Type B pancreatic cell (in vitro differentiated cells): ENCODE measurements around the gene HOXB6. TPM values are rescaled to one million over a fixed set of nuclear protein-coding genes. Genes with fewer than 3 reads are reported as not detected.
A peak's percentile ranks its signal among the peaks of the same experiment; 100 is the strongest.

Experiments used
- DNase-seq: peaks from one replicate; pipeline ENCODE4 v3.0.0; 2021; ENCODE audit warnings: mixed read lengths; ENCODE audit not compliant: unreplicated experiment; ENCODE audit errors: extremely low spot score
- H3K27ac Mint-ChIP-seq: 2 replicates; pipeline ENCODE4 v1.8.0; 2021; ENCODE audit warnings: mild to moderate bottlenecking, mixed read lengths
- H3K27me3 Mint-ChIP-seq: 2 replicates; pipeline ENCODE4 v1.8.0; 2021; ENCODE audit warnings: mixed read lengths
- H3K36me3 Mint-ChIP-seq: 2 replicates; pipeline ENCODE4 v1.8.0; 2021; ENCODE audit warnings: mixed read lengths
- H3K4me1 Mint-ChIP-seq: one replicate; pipeline ENCODE4 v1.8.0; 2021; ENCODE audit warnings: mixed read lengths; ENCODE audit not compliant: unreplicated experiment
- H3K4me3 Mint-ChIP-seq: 2 replicates; pipeline ENCODE4 v1.8.0; 2021; ENCODE audit warnings: mild to moderate bottlenecking, mixed read lengths
- H3K9me3 Mint-ChIP-seq: 2 replicates; pipeline ENCODE4 v1.8.0; 2021; ENCODE audit warnings: mixed read lengths
- CTCF ChIP-seq: fragments of 200-600 bp; sonication (generic); conservative IDR thresholded peaks from 2 replicates; pipeline ENCODE4 v1.5.0; 2021; ENCODE audit warnings: antibody characterized with exemption, mild to moderate bottlenecking
- total RNA-seq: library from RNA; stranded (reverse); gene quantifications from 2 replicates; pipeline ENCODE4 v1.2.1, GENCODE V29; 2021; ENCODE audit warnings: low replicate concordance

The HOXB6 gene
- total RNA-seq, 1 donor from 2014 or later, result 20.3 TPM

- Mint-ChIP-seq H3K4me1 (peaks cover 62% of the 10 kb centered on the region), H3K27me3 (peaks cover 97% of the 10 kb centered on the region), H3K4me3 (peak overlapping the region; percentile 91)
Observed at GRCh38 chr17:48587276-48588073, 17.3 kb downstream of the HOXB6 start.

DNA sequence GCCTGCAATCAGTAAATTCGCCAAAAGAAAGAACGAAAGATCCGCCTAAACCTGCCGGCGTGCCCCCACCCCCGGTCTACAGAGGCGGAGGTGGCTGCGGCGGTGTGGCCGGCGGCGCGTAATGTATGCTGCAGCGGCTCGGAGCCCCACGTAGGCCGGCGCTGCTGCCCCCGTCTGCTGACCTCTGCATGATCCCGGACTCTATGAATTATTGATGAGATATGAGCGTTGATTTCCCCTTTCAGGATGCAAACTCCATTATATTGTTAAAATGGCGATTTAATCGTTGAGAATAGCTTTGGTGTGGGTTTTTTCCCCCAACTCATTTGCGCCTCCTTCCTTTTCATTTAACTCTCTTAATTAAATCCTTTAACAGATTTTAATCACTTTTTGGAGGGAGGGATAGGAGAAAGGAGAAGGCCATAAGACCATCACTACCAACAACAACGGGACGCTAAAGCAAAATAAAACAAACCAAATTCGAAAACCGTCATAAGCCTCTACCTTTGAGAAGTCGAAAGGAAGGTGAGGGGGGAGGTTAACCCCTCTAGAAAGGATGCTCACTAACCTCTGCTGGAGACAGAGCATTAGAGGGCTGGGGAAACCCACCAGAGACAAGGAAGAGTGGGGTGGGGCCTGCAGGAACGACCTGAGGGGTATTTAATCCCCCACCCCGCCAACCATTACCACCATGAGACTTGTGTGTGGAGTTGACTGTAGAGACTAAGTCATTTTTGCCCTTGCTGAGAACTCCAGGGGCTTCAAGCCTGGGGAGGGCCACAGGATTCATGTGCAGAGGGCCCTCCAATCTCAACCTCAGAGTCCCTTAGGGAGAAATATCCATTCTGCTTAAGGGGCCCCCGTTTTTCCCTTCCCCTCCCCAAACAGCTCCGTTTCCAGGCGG is 18.2 kb downstream of the HOXB6 start:
- peak overlapping the region; percentile 97 for H3K27ac Mint-ChIP-seq

More at GRCh38 chr17:48587276-48588073, 17.3 kb downstream of the HOXB6 start:
- Mint-ChIP-seq H3K9me3 (no peaks in the 10 kb centered on the region), H3K36me3 (peaks cover 52% of the 10 kb centered on the region), H3K27ac (peak overlapping the region; percentile 97)
- no peak for DNase-seq
- TF ChIP-seq CTCF, result no peak

DNA sequence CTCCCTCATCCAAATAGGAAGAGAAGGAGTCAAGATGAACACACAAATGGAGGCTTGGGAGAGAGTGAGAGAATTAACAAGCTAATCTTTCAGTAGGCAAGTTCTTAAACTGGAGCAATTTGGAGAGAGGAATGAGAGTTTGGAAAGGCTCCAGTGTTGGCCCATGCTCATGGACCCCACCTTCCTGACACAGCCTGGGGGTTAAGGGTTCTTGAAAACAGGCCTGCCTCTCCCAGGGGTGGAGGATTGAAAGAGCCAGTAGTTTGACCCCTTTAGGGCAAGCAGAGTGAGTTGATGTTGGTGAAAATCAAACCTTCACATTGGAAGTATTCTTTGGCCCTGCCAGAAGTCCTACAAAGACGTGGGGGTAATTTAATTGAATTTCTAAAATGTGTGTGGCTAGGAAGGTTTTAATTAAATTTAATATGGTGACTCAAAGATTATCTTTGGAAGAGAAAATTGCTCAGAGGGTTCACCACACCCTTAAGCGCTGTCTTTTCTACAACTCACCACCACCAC is 20.5 kb downstream of the HOXB6 start:
- Mint-ChIP-seq H3K4me1 (peaks cover 53% of the 10 kb centered on the region), H3K4me3 (peak overlapping the region; percentile 91), H3K36me3 (peaks cover 37% of the 10 kb centered on the region)

More for the DNA sequence above, 18.2 kb downstream of the HOXB6 start:
- H3K36me3 Mint-ChIP-seq, result peaks cover 53% of the 10 kb centered on the region
- peaks cover 63% of the 10 kb centered on the region for H3K4me1 Mint-ChIP-seq
- H3K27me3 Mint-ChIP-seq, result peaks cover 95% of the 10 kb centered on the region
- no peaks in the 10 kb centered on the region for H3K9me3 Mint-ChIP-seq
- TF ChIP-seq CTCF, result no peak
- no peak for DNase-seq
- H3K4me3 Mint-ChIP-seq, result peak overlapping the region; percentile 91

DNA sequence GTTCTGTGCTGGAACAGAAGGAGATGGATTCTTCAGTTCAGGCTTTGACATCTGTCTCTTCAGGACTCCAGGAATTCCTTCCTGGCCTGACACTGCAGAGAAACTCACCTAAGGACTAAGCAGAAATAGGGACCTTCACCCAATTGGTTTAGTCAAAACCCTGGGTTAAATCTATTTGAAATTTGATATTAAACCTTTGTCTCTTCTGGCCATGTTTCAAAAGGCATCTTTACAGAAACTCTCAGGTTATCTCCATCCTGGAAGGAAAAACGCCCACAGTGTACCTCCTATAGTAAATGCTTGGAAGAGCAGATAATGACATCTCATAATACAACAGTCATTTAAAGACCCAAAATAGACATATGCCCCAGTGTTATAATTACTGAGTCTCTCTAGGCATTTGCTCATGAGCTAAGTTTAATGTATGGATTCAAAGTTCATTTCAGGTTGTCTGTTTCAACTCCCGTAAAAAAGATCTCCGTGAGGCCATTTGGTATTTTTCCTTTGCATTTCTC is 21.0 kb downstream of the HOXB6 start:
- Mint-ChIP-seq H3K4me1 (peaks cover 58% of the 10 kb centered on the region), H3K36me3 (peaks cover 42% of the 10 kb centered on the region), H3K4me3 (peak overlapping the region; percentile 91), H3K9me3 (no peaks in the 10 kb centered on the region), H3K27ac (peak overlapping the region; percentile 97), H3K27me3 (peaks cover 95% of the 10 kb centered on the region)
- no peak for DNase-seq
- TF ChIP-seq CTCF, result no peak

More for the DNA sequence above, 20.5 kb downstream of the HOXB6 start:
- no peak for TF ChIP-seq CTCF
- Mint-ChIP-seq H3K27ac (peak overlapping the region; percentile 97), H3K27me3 (peaks cover 95% of the 10 kb centered on the region), H3K9me3 (no peaks in the 10 kb centered on the region)
- DNase-seq, result no peak

DNA sequence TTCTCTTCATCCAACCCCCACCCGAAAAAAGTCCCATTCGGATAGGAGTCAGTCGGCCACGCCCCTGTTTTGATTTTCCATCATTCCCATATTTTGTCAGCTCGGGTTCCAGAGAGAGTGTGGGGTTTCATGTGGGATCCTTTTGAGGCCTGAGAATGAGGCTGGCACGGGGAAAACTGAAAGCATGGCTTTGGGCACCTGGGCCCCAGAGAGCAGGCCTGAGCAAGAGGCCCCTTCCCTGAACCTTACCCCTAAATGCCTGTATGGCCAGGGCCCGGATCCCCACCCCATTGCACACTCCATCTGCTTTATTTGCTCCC is 22.1 kb downstream of the HOXB6 start:
- H3K9me3 Mint-ChIP-seq, result no peaks in the 10 kb centered on the region
- H3K4me3 Mint-ChIP-seq, result peak overlapping the region; percentile 91
- no peak for TF ChIP-seq CTCF
- H3K27ac Mint-ChIP-seq, result peak overlapping the region; percentile 97
- DNase-seq, result no peak
- H3K27me3 Mint-ChIP-seq, result peaks cover 90% of the 10 kb centered on the region
- H3K36me3 Mint-ChIP-seq, result peaks cover 42% of the 10 kb centered on the region
- H3K4me1 Mint-ChIP-seq, result peaks cover 53% of the 10 kb centered on the region
